ACC112 (cell line): Measurements from ENCODE around the gene ATP2B1.

Experiments
- H2AFZ ChIP-seq: fragments of 200-600 bp; sonication (generic); one replicate; pipeline ENCODE4 v1.6.0; 2017; ENCODE audit warnings: antibody characterized with exemption, low read length; ENCODE audit not compliant: unreplicated experiment
- H3K27ac ChIP-seq: fragments of 200-600 bp; sonication (generic); 2 replicates; pipeline ENCODE4 v1.5.1; 2014; ENCODE audit warnings: low read depth, mild to moderate bottlenecking, antibody characterized with exemption, low read length, moderate library complexity
- H3K27me3 ChIP-seq: fragments of 200-600 bp; sonication (generic); 2 replicates; pipeline ENCODE4 v1.6.1; 2014; ENCODE audit warnings: mild to moderate bottlenecking, antibody characterized with exemption, low read length, moderate library complexity, mixed read lengths; ENCODE audit not compliant: insufficient read depth
- H3K36me3 ChIP-seq: fragments of 200-600 bp; sonication (generic); 2 replicates; pipeline ENCODE4 v1.6.1; 2016; ENCODE audit warnings: mild to moderate bottlenecking, antibody characterized with exemption, low read length, moderate library complexity, mixed read lengths; ENCODE audit not compliant: insufficient read depth
- H3K4me1 ChIP-seq: fragments of 200-600 bp; sonication (generic); one replicate; pipeline ENCODE4 v1.6.1; 2016; ENCODE audit warnings: low read length, mixed read lengths; ENCODE audit not compliant: insufficient read depth, unreplicated experiment, control insufficient read depth
- H3K4me3 ChIP-seq: fragments of 200-600 bp; sonication (generic); 2 replicates; pipeline ENCODE4 v1.5.1; 2014; ENCODE audit warnings: mild to moderate bottlenecking, low read depth, low read length
- H3K79me2 ChIP-seq: fragments of 200-600 bp; sonication (generic); one replicate; pipeline ENCODE4 v1.6.0; 2016; ENCODE audit warnings: low read length; ENCODE audit not compliant: control insufficient read depth, unreplicated experiment, insufficient read depth

Gene ATP2B1

GRCh38 chr12:89597210-89597609, 111.4 kb downstream of the ATP2B1 start:
- H3K27me3 ChIP-seq, result no peaks in the 10 kb centered on the region

GRCh38 chr12:89593873-89594272, 114.8 kb downstream of the ATP2B1 start:
- peaks cover 19% of the 10 kb centered on the region; the same call in 1 of the 2 replicates for H3K36me3 ChIP-seq
- H3K27me3 ChIP-seq, result no peaks in the 10 kb centered on the region
- H3K4me1 ChIP-seq, result no peaks in the 10 kb centered on the region
- H2AFZ ChIP-seq, result no peak overlapping the region
- no peak overlapping the region for H3K27ac ChIP-seq
- no peak overlapping the region for H3K4me3 ChIP-seq
- no peaks in the 10 kb centered on the region for H3K79me2 ChIP-seq

More at GRCh38 chr12:89597210-89597609, 111.4 kb downstream of the ATP2B1 start:
- no peak overlapping the region for H3K27ac ChIP-seq
- no peaks in the 10 kb centered on the region for H3K4me1 ChIP-seq
- H3K36me3 ChIP-seq, result peaks cover 9% of the 10 kb centered on the region
- no peak overlapping the region for H3K4me3 ChIP-seq
- no peaks in the 10 kb centered on the region for H3K79me2 ChIP-seq
- no peak overlapping the region for H2AFZ ChIP-seq

- no peak overlapping the region for H2AFZ ChIP-seq
- no peak overlapping the region for H3K27ac ChIP-seq
- no peak overlapping the region for H3K4me3 ChIP-seq
- no peaks in the 10 kb centered on the region for H3K4me1 ChIP-seq
- H3K36me3 ChIP-seq, result peaks cover 19% of the 10 kb centered on the region; the same call in 1 of the 2 replicates
- H3K79me2 ChIP-seq, result no peaks in the 10 kb centered on the region
- no peaks in the 10 kb centered on the region for H3K27me3 ChIP-seq
Measured at GRCh38 chr12:89593233-89593632, 115.4 kb downstream of the ATP2B1 start.

GRCh38 chr12:89589753-89590152, 118.9 kb downstream of the ATP2B1 start:
- Histone ChIP-seq H3K4me1 (no peaks in the 10 kb centered on the region), H3K27me3 (no peaks in the 10 kb centered on the region), H3K4me3 (no peak overlapping the region), H2AFZ (no peak overlapping the region), H3K79me2 (no peaks in the 10 kb centered on the region), H3K27ac (no peak overlapping the region), H3K36me3 (peaks cover 19% of the 10 kb centered on the region; the same call in 1 of the 2 replicates)

- H2AFZ ChIP-seq, result no peak overlapping the region
- H3K4me3 ChIP-seq, result no peak overlapping the region
- H3K27me3 ChIP-seq, result no peaks in the 10 kb centered on the region
- no peaks in the 10 kb centered on the region for H3K36me3 ChIP-seq
- H3K4me1 ChIP-seq, result peaks cover 6% of the 10 kb centered on the region
- H3K27ac ChIP-seq, result no peak overlapping the region
- H3K79me2 ChIP-seq, result no peaks in the 10 kb centered on the region
Measured at GRCh38 chr12:89578499-89578898, 130.1 kb downstream of the ATP2B1 start.

- H3K4me1 ChIP-seq, result peaks cover 8% of the 10 kb centered on the region
- no peaks in the 10 kb centered on the region for H3K36me3 ChIP-seq
- H3K27ac ChIP-seq, result no peak overlapping the region
- H3K27me3 ChIP-seq, result no peaks in the 10 kb centered on the region
- no peaks in the 10 kb centered on the region for H3K79me2 ChIP-seq
- H2AFZ ChIP-seq, result no peak overlapping the region
- H3K4me3 ChIP-seq, result no peak overlapping the region
Measured at GRCh38 chr12:89576572-89577220, 131.9 kb downstream of the ATP2B1 start.

GRCh38 chr12:89575374-89575773, 133.3 kb downstream of the ATP2B1 start:
- Histone ChIP-seq H3K79me2 (no peaks in the 10 kb centered on the region), H3K4me1 (peaks cover 11% of the 10 kb centered on the region), H3K27ac (no peak overlapping the region; the same call in 1 of the 2 replicates), H3K36me3 (no peaks in the 10 kb centered on the region), H3K27me3 (no peaks in the 10 kb centered on the region), H3K4me3 (no peak overlapping the region), H2AFZ (no peak overlapping the region)

- Histone ChIP-seq H3K27me3 (no peaks in the 10 kb centered on the region), H3K4me3 (no peak overlapping the region), H3K79me2 (no peaks in the 10 kb centered on the region), H2AFZ (peak overlapping the region; percentile 49), H3K4me1 (peaks cover 11% of the 10 kb centered on the region), H3K27ac (no peak overlapping the region), H3K36me3 (no peaks in the 10 kb centered on the region)
Measured at GRCh38 chr12:89574736-89575208, 133.9 kb downstream of the ATP2B1 start.

- H3K79me2 ChIP-seq, result no peaks in the 10 kb centered on the region
- no peak overlapping the region for H2AFZ ChIP-seq
- no peaks in the 10 kb centered on the region for H3K36me3 ChIP-seq
- no peak overlapping the region for H3K27ac ChIP-seq
- H3K4me3 ChIP-seq, result no peak overlapping the region
- peaks cover 11% of the 10 kb centered on the region for H3K4me1 ChIP-seq
- no peaks in the 10 kb centered on the region for H3K27me3 ChIP-seq
Measured at GRCh38 chr12:89573051-89573810, 135.4 kb downstream of the ATP2B1 start.

GRCh38 chr12:89571491-89572195, 137.0 kb downstream of the ATP2B1 start:
- H2AFZ ChIP-seq, result no peak overlapping the region
- no peaks in the 10 kb centered on the region for H3K27me3 ChIP-seq
- H3K4me1 ChIP-seq, result peaks cover 11% of the 10 kb centered on the region
- no peak overlapping the region for H3K27ac ChIP-seq
- H3K36me3 ChIP-seq, result no peaks in the 10 kb centered on the region
- H3K4me3 ChIP-seq, result no peak overlapping the region
- H3K79me2 ChIP-seq, result no peaks in the 10 kb centered on the region
